Measurements from ENCODE around the gene MC1R. TPM values are rescaled to one million over a fixed set of nuclear protein-coding genes. Genes with fewer than 3 reads are reported as not detected.
"Not testable (repeated sequence)": the region's sequence is repeated elsewhere in the genome, so short reads cannot be mapped to it uniquely, and the experiment has no call there.

MC1R gene
- total RNA-seq, 1 experiment from 2014 or later: 3.2 TPM

DNA sequence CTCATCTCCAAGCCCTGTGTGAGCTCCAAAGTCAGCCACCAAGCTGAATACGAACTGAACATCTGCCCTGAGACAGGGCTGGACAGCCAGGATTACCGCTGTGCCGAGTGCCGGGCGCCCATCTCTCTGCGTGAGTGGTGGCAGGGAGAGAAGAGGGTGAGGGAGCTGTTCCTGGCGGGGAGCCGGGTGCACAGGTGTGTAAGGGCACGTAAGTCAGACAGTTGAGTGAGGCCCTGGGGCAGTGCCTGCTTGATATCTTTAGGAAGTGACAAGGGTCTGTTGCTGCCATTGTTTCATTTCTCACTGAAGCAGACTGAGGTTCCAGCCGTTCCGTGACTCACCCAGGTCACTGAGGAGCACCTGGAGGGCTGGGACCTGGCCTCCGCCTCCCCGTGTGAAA, 42.3 kb downstream of the MC1R start:
- Histone ChIP-seq H3K9ac (ENCODE audit: low read length) (no peak overlapping the region), H2AFZ (ENCODE audit: low read length) (no peak overlapping the region), H3K4me2 (ENCODE audit: low read depth, low read length, poor library complexity, severe bottlenecking) (no peak overlapping the region), H3K36me3 (ENCODE audit: insufficient read depth, low read length) (peaks cover 39% of the 10 kb centered on the region), H3K9me3 (ENCODE audit: low read length) (no peaks in the 10 kb centered on the region), H3K27ac (ENCODE audit: low read length) (no peak overlapping the region), H3K79me2 (ENCODE audit: low read length) (peaks cover 22% of the 10 kb centered on the region), H3K4me3 (ENCODE audit: low read length) (no peak overlapping the region), H3K27me3 (ENCODE audit: low read length) (no peaks in the 10 kb centered on the region), H4K20me1 (ENCODE audit: insufficient read depth, low read depth, low read length) (peaks cover 32% of the 10 kb centered on the region; the same call in 1 of the 2 replicates), H3K9me2 (replicated peaks; ENCODE audit: insufficient read depth, low read length) (no peaks in the 10 kb centered on the region), H3K4me1 (ENCODE audit: low read length) (peaks cover 18% of the 10 kb centered on the region)
- no peak for DNase-seq

DNA sequence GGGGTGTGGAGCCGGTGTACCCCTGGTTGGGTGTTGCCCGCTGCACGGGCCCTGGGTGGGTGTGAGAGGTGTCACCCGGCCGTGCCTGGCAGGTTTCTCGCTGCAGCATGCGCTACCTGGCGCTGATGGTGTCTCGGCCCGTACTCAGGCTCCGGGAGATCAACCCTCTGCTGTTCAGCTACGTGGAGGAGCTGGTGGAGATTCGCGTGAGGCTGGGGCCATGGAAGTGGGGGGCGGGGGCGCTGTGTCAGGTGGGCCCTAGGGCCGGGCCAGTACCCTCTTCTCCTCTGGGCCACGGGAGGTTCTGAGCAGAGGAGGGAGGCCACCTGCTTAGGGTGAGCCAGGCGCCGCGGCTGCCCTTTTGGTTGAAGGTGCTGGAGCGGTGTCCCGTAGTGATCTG, 43.3 kb downstream of the MC1R start:
- Histone ChIP-seq H4K20me1 (ENCODE audit: insufficient read depth, low read depth, low read length) (peaks cover 32% of the 10 kb centered on the region; the same call in 1 of the 2 replicates), H3K36me3 (ENCODE audit: insufficient read depth, low read length) (peaks cover 37% of the 10 kb centered on the region), H3K79me2 (ENCODE audit: low read length) (peaks cover 21% of the 10 kb centered on the region)

DNA sequence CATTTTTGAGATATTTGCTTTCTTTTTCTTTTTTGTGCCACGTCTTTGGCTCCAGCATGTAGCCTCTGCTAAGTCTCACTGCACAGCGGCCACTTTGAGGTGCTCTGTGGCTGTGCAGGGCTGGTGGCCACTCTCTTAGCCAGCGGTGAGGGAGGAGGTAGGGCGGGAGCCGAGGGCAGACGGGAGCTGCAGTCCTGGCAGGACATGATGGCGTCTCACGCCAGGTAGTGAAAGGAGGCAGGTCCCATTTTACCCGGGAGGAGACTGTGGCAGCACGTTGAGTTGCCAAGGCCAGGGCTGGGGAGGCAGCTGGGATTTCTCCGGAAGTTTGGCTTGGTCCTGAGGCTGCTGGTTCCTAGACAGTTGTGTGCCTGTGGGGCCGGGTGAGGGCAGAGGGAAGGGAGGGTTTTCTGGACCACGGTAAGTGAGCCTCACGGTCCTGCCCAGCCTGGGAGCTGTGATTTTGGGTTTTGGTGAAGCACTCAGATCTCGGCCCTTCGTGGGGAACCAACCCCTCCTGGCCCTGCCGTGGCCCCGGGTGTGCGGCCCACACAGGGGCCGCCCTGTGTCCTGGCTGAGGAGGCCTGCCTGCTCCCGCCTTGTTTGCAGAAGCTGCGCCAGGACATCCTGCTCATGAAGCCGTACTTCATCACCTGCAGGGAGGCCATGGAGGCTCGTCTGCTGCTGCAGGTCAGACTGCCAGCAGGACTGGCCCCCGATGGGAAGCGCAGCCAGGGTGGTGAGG, 44.3 kb downstream of the MC1R start:
- Histone ChIP-seq H3K36me3 (ENCODE audit: insufficient read depth, low read length) (peaks cover 31% of the 10 kb centered on the region), H4K20me1 (ENCODE audit: insufficient read depth, low read depth, low read length) (peaks cover 32% of the 10 kb centered on the region; the same call in 1 of the 2 replicates), H3K9ac (ENCODE audit: low read length) (no peak overlapping the region), H3K4me2 (ENCODE audit: low read depth, low read length, poor library complexity, severe bottlenecking) (no peak overlapping the region), H3K4me1 (ENCODE audit: low read length) (no peaks in the 10 kb centered on the region), H3K9me3 (ENCODE audit: low read length) (no peaks in the 10 kb centered on the region), H3K79me2 (ENCODE audit: low read length) (peaks cover 11% of the 10 kb centered on the region), H3K4me3 (ENCODE audit: low read length) (no peak overlapping the region), H3K9me2 (replicated peaks; ENCODE audit: insufficient read depth, low read length) (no peaks in the 10 kb centered on the region), H3K27ac (ENCODE audit: low read length) (no peak overlapping the region), H3K27me3 (ENCODE audit: low read length) (no peaks in the 10 kb centered on the region), H2AFZ (ENCODE audit: low read length) (no peak overlapping the region)
- no peak for DNase-seq

More for the DNA sequence above, 43.3 kb downstream of the MC1R start:
- H3K27ac ChIP-seq (ENCODE audit: low read length): no peak overlapping the region
- no peaks in the 10 kb centered on the region for H3K9me3 ChIP-seq (ENCODE audit: low read length)
- H3K9me2 ChIP-seq (replicated peaks; ENCODE audit: insufficient read depth, low read length): no peaks in the 10 kb centered on the region
- H3K27me3 ChIP-seq (ENCODE audit: low read length): no peaks in the 10 kb centered on the region
- no peak overlapping the region for H2AFZ ChIP-seq (ENCODE audit: low read length)
- no peak overlapping the region for H3K9ac ChIP-seq (ENCODE audit: low read length)
- H3K4me1 ChIP-seq (ENCODE audit: low read length): peaks cover 8% of the 10 kb centered on the region
- no peak overlapping the region for H3K4me3 ChIP-seq (ENCODE audit: low read length)
- DNase-seq: no peak
- no peak overlapping the region for H3K4me2 ChIP-seq (ENCODE audit: low read depth, low read length, poor library complexity, severe bottlenecking)

DNA sequence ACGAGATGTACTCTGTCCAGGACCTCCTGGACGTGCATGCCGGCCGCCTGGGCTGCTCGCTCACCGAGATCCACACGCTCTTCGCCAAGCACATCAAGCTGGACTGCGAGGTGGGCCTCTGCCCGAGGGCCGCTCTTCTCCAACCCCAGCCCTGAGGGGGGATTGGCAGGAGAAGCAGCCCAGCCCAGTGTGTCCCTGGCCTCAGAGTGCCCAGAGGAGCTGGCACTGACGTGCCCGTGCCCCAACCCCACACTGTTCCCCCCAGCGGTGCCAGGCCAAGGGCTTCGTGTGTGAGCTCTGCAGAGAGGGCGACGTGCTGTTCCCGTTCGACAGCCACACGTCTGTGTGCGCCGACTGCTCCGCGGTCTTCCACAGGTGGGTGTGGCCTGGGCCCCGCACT, 45.5 kb downstream of the MC1R start:
- H3K4me3 ChIP-seq (ENCODE audit: low read length): no peak overlapping the region
- H3K9ac ChIP-seq (ENCODE audit: low read length): no peak overlapping the region
- peaks cover 24% of the 10 kb centered on the region; the same call in 1 of the 2 replicates for H4K20me1 ChIP-seq (ENCODE audit: insufficient read depth, low read depth, low read length)
- H3K27ac ChIP-seq (ENCODE audit: low read length): no peak overlapping the region
- no peaks in the 10 kb centered on the region for H3K27me3 ChIP-seq (ENCODE audit: low read length)
- peaks cover 18% of the 10 kb centered on the region for H3K36me3 ChIP-seq (ENCODE audit: insufficient read depth, low read length)
- H3K4me1 ChIP-seq (ENCODE audit: low read length): peaks cover 6% of the 10 kb centered on the region
- H3K4me2 ChIP-seq (ENCODE audit: low read depth, low read length, poor library complexity, severe bottlenecking): no peak overlapping the region
- H3K9me3 ChIP-seq (ENCODE audit: low read length): no peaks in the 10 kb centered on the region
- no peak overlapping the region for H2AFZ ChIP-seq (ENCODE audit: low read length)
- DNase-seq: no peak
- no peaks in the 10 kb centered on the region for H3K9me2 ChIP-seq (replicated peaks; ENCODE audit: insufficient read depth, low read length)
- no peaks in the 10 kb centered on the region for H3K79me2 ChIP-seq (ENCODE audit: low read length)

DNA sequence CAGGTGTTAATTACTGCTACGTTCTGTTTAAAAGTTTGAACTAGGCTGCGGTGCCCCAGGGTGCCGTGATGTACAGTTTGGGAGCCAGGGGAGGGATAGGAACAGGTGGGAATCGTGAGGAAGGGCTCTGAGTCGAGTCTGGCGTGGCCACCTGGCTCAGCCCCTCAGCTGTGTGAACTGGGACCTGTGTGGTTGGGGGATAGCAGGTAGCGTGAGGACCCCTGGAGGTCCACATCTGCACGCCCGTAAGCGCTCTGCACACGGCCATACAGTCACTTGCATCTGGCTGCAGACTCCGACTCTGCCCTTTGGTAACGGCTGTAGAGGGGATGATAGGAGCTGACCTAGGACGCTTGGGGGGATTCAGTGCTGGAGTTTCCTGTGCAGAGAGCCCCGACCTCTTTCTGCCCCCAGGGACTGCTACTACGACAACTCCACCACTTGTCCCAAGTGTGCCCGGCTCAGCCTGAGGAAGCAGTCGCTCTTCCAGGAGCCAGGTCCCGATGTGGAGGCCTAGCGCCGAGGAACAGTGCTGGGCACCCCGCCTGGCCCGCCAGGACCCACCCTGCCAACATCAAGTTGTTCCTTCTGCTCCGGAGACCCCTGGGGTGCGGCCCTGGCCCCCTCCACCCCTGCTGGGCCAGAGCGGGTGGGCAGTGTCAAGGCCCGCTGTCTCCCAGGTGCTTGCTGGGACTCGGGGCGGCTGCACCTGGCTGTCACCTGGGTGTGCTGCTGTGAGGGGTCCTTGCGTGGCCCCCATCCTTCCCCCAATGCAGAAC, 47.0 kb downstream of the MC1R start:
- Histone ChIP-seq H3K9me2 (replicated peaks; ENCODE audit: insufficient read depth, low read length) (no peaks in the 10 kb centered on the region), H3K4me1 (ENCODE audit: low read length) (peaks cover 17% of the 10 kb centered on the region), H3K4me3 (ENCODE audit: low read length) (no peak overlapping the region), H3K9me3 (ENCODE audit: low read length) (no peaks in the 10 kb centered on the region), H3K9ac (ENCODE audit: low read length) (no peak overlapping the region), H4K20me1 (ENCODE audit: insufficient read depth, low read depth, low read length) (peaks cover 14% of the 10 kb centered on the region; the same call in 1 of the 2 replicates), H3K4me2 (ENCODE audit: low read depth, low read length, poor library complexity, severe bottlenecking) (no peak overlapping the region), H3K79me2 (ENCODE audit: low read length) (no peaks in the 10 kb centered on the region), H3K27ac (ENCODE audit: low read length) (no peak overlapping the region), H2AFZ (ENCODE audit: low read length) (no peak overlapping the region), H3K36me3 (ENCODE audit: insufficient read depth, low read length) (peaks cover 17% of the 10 kb centered on the region), H3K27me3 (ENCODE audit: low read length) (no peaks in the 10 kb centered on the region)
- DNase-seq: no peak

DNA sequence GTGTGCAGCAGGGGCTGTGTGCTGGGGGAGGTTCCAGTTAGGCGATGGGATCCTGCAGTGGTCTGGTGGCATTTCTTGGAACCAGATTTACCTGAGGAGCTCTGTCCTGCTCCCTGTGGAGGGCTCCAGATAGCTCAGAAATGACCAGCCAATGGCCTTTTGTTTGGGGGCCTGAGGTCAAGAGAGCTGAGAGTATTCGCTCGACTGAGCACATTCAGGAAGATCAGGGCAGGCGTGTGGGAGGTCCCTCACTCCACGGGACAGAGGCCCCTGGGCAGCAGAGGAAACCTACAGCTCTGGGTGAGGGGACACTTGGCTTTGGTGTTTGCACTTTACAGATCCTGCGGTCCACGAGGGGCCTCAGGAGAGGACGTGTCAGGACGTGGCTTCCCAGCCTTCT, 48.1 kb downstream of the MC1R start:
- Histone ChIP-seq H3K4me2 (ENCODE audit: low read depth, low read length, poor library complexity, severe bottlenecking) (no peak overlapping the region), H3K9ac (ENCODE audit: low read length) (no peak overlapping the region), H4K20me1 (ENCODE audit: insufficient read depth, low read depth, low read length) (peaks cover 5% of the 10 kb centered on the region; the same call in 1 of the 2 replicates), H3K27me3 (ENCODE audit: low read length) (no peaks in the 10 kb centered on the region), H2AFZ (ENCODE audit: low read length) (no peak overlapping the region), H3K36me3 (ENCODE audit: insufficient read depth, low read length) (peaks cover 13% of the 10 kb centered on the region), H3K9me2 (replicated peaks; ENCODE audit: insufficient read depth, low read length) (no peaks in the 10 kb centered on the region), H3K79me2 (ENCODE audit: low read length) (peaks cover 1% of the 10 kb centered on the region; the same call in 1 of the 2 replicates), H3K27ac (ENCODE audit: low read length) (no peak overlapping the region), H3K4me1 (ENCODE audit: low read length) (peaks cover 26% of the 10 kb centered on the region), H3K9me3 (ENCODE audit: low read length) (no peaks in the 10 kb centered on the region), H3K4me3 (ENCODE audit: low read length) (no peak overlapping the region)
- no peak for DNase-seq

DNA sequence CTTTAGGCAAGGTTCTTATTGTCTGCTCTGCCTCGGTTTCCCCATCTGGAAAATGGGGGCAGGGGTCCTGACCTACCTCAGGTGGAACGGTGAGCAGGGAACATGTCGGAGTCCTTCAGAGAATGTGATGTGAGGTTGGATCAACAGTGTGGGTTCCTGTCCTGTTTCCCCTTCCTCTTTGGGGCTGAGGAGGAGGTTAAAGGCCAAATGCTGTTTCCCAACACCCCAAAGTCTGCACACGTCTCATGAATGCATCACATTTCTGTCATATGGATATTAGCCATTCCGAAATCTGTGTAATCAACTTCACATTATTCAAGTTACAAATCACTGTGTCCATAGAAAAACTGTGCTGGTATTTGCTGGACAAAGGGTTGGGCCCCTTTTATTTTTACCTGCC, 48.8 kb downstream of the MC1R start:
- H3K9me2 ChIP-seq (replicated peaks; ENCODE audit: insufficient read depth, low read length); H3K9me3 ChIP-seq (ENCODE audit: low read length); H4K20me1 ChIP-seq (ENCODE audit: insufficient read depth, low read depth, low read length); H3K27me3 ChIP-seq (ENCODE audit: low read length); H2AFZ ChIP-seq (ENCODE audit: low read length); H3K4me3 ChIP-seq (ENCODE audit: low read length); H3K9ac ChIP-seq (ENCODE audit: low read length); H3K27ac ChIP-seq (ENCODE audit: low read length); H3K79me2 ChIP-seq (ENCODE audit: low read length); DNase-seq; H3K4me2 ChIP-seq (ENCODE audit: low read depth, low read length, poor library complexity, severe bottlenecking): not testable (repeated sequence)
- H3K4me1 ChIP-seq (ENCODE audit: low read length): peaks cover 31% of the 10 kb centered on the region
- peaks cover 12% of the 10 kb centered on the region; the same call in 1 of the 2 replicates for H3K36me3 ChIP-seq (ENCODE audit: insufficient read depth, low read length)

DNA sequence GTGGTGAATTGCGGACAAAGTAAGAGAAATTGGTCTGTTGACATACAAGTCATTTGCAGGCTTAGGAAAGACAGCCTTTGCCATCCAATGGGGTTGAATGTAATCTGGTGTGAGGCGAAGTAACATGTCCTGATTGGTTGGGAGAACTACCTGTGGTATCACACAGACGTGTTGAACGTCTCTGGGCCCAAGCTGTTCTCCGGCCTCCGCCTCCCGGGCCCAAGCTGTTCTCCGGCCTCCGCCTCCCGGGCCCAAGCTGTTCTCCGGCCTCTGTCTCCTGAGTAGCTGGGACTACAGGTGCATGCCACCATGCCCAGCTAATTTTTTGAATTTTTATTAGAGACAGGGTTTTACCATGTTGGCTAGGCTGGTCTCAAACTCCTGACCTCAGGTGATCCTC, 49.4 kb downstream of the MC1R start:
- H3K27me3 ChIP-seq (ENCODE audit: low read length); H3K9me3 ChIP-seq (ENCODE audit: low read length); H2AFZ ChIP-seq (ENCODE audit: low read length); H3K9me2 ChIP-seq (replicated peaks; ENCODE audit: insufficient read depth, low read length); H3K9ac ChIP-seq (ENCODE audit: low read length); H3K4me2 ChIP-seq (ENCODE audit: low read depth, low read length, poor library complexity, severe bottlenecking); DNase-seq; H3K4me3 ChIP-seq (ENCODE audit: low read length); H4K20me1 ChIP-seq (ENCODE audit: insufficient read depth, low read depth, low read length); H3K79me2 ChIP-seq (ENCODE audit: low read length); H3K27ac ChIP-seq (ENCODE audit: low read length): not testable (repeated sequence)
- H3K4me1 ChIP-seq (ENCODE audit: low read length): peaks cover 31% of the 10 kb centered on the region
- peaks cover 12% of the 10 kb centered on the region; the same call in 1 of the 2 replicates for H3K36me3 ChIP-seq (ENCODE audit: insufficient read depth, low read length)
